ENCODE measurements around the gene NFE2L2. TPM values are rescaled to one million over a fixed set of nuclear protein-coding genes. Genes with fewer than 3 reads are reported as not detected.

NFE2L2 gene
- total and polyA plus RNA-seq, 2 donors (not counting 3 experiments of a cell fraction or from before 2014, with no cell fraction given): 57.1 to 66.2 TPM

- intact Hi-C loops (cut with micrococcal nuclease) (loop anchor here (1.0 kb wide), 2 partner anchors 9 to 42 kb away; partner anchors contain the start of gene HNRNPA3), dilution Hi-C loops (cut with MboI; ENCODE audit: extremely low pct_ligation_motif_present, low sequenced_read_pairs) (loop anchor here (10.0 kb wide), 1 partner anchor 90 kb away; no protein-coding TSS in a partner anchor)
- peak; percentile 64 for DNase-seq (ENCODE audit: low read depth, low spot score)
- peak overlapping the region; percentile 19 for H3K27ac ChIP-seq (ENCODE audit: insufficient read depth, low read depth, low read length)
- CTCF ChIA-PET: interaction anchor here (0.6 to 4.8 kb wide), 18 partner anchors 9 to 162 kb away, joined by 3 to 39 read pairs (median 4); partner anchors contain the start of genes HNRNPA3 and NFE2L2
- FAIRE-seq: no peak
- H3K27me3 ChIP-seq (ENCODE audit: control insufficient read depth in 2 of 2, insufficient read depth in 2 of 2, low read length in 2 of 2): no peaks in the 10 kb centered on the region
- H3K36me3 ChIP-seq (ENCODE audit: control insufficient read depth in 2 of 2, extremely low read depth in 1 of 2, insufficient read depth in 2 of 2, low read length in 2 of 2): peaks cover 0 to 2% of the 10 kb centered on the region in 2 experiments
- H2AFZ ChIP-seq (ENCODE audit: low read depth, low read length): no peak overlapping the region
- H3K4me1 ChIP-seq (ENCODE audit: control insufficient read depth, extremely low read depth, insufficient read depth, low read length): peaks cover 55% of the 10 kb centered on the region
- no TSS peak for BruUV-seq (replicated peaks)
- peak overlapping the region; percentile 3 for H3K4me2 ChIP-seq (ENCODE audit: insufficient read depth, low read length)
- peaks cover 9% of the 10 kb centered on the region for H4K20me1 ChIP-seq (replicated peaks; ENCODE audit: control insufficient read depth, extremely low read depth, insufficient read depth, low read length)
- TF ChIP-seq FOS (IDR thresholded peaks at IDR 0.05; ENCODE audit: borderline replicate concordance, insufficient read depth, low read length) (no peak), CTCF (IDR thresholded peaks at IDR 0.05; ENCODE audit: extremely low read depth in 1 of 2, insufficient read depth in 1 of 2, low read depth in 1 of 2, low read length in 2 of 2) (peak; percentile 65 to 68)
- no peak overlapping the region for H3K4me3 ChIP-seq (replicated peaks in 1 of 3; ENCODE audit: insufficient read depth in 1 of 3, low read depth in 1 of 3, low read length in 3 of 3)
- no peak overlapping the region for H3K9ac ChIP-seq (replicated peaks; ENCODE audit: extremely low read depth, insufficient read depth, low read length)
- no peaks in the 10 kb centered on the region for H3K9me3 ChIP-seq (replicated peaks; ENCODE audit: control insufficient read depth, insufficient read depth, low read length)
- H3K79me2 ChIP-seq (ENCODE audit: control insufficient read depth, insufficient read depth, low read length): peaks cover 99% of the 10 kb centered on the region
- POLR2A ChIA-PET: interaction anchor here (1.1 to 2.1 kb wide), 2 partner anchors 10 kb away, joined by 3 to 12 read pairs; partner anchors contain the start of gene NFE2L2
- H3K9me1 ChIP-seq (replicated peaks; ENCODE audit: control insufficient read depth, extremely low read depth, insufficient read depth, low read length): no peaks in the 10 kb centered on the region
Observed at GRCh38 chr2:177254433-177255226, 9.9 kb downstream of the NFE2L2 start.
